LoVo (cell line): ENCODE results near the gene AGPAT3.
"Not testable (repeated sequence)": the region's sequence is repeated elsewhere in the genome, so short reads cannot be mapped to it uniquely, and the experiment has no call there.

ENCODE experiments used
- DNase-seq: peaks from one replicate; pipeline ENCODE4 v3.0.0-alpha.2; 2016; ENCODE audit warnings: low spot score

Gene AGPAT3

DNA sequence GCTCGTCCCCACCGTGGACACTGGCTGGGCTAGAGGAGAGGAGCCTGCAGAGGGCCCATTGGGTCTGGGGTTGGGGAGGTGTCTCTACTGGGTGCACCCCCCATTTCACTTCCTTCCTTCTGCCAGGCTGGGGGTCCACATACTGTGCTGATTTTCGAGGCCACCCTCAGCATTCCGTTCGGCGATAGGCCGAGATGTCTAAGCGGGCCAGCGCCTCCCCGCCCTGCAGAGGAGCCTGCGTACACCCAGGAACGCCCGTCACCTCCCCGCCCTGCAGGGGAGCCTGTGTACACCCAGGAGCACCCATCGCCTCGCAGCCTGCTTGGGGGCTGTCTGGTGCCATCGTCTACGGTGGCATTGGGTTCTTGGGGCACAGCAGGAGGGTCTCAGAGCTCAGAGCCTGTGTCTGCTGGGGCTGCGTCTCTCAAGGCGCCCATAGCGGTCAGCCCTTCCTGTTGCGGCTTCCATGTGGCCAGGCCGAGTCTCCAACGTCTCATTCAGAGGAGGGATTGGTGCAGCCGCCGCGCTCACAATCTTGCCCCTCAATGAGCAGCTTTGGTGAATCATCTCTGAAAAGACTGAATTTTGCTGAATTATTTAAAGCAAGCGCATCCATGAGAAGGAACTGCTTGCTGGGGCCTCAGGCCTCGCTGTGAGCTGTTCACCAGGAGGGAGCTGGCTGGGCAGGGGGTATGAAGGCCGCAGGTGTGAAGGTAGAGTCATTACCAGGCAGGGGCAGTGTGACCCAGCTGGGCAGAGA, 30.7 kb upstream of the AGPAT3 start:
- DNase-seq: no peak

DNA sequence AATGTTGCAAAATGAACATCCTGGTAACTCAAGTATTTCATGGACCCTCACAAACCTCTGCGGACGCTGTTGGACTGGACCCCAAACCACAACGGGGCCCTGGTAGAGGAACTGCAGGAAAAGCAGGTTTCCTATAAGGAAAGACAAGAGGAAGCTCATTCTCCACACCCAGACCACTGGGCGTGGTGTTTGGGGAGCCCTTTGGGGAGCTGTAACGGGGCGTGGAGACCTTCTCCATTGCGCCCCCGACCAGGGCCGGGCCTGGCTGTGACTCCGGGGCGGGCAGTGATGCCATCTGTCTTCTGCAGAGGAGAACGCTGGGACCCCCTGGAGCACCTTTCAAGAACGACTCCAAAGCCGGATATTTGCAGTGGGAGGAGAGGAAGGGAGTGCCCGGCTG, 30.0 kb upstream of the AGPAT3 start:
- DNase-seq: no peak

DNA sequence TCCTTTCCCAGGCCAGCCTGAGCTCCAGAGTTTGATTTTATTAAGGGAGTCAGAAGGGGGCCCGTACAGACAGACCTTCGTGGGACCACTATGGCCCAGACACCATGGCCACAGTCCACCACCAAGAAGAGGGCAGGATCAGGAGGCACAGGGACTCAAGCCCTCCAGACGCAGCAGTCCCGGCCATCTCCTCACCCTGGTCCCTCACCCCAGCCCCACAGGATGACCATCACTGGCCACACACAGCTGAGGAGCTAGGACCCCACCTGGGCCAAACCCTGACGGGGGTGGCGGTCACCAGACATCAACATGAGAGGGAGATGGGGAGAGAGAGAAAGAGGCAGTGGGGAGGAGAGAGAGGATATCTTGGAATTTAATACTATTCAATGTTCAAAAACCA, 29.2 kb upstream of the AGPAT3 start:
- DNase-seq: no peak

DNA sequence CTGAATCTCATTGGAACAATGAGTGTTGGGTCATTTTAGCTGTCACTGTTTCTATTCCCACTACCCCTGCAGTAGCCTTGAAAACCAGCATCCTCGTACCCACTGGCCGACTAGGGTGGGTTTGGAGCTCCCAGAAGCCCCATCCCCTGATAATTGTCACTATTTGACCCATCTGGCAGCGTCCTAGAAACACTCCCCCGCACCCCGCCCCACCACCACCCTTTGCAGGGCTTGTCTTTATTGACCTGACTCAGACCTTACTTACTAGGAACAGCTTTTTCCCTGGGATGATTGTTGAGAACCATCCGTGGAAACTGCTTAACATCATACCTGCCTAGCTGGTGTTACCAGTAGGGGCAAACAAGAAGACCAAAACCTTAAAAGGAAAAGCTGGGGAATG, 28.4 kb upstream of the AGPAT3 start:
- DNase-seq: no peak

DNA sequence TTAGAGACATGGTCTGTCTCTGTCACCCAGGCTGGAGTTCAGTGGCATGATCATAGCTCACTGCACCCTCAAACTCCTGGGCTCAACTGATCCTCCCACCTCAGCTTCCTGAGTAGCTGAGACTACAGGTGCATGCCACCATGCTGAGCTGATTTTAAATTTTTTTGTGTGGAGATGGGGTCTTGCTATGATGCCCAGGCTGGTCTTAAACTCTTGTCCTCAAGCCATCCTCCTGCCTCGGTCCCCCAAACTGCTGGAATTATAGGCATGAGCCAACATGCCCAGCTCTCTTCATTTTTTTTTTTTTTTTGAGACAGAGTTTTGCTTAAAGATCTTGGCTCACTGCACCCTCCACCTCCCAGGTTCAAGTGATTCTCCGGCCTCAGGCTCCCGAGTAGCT, 24.8 kb upstream of the AGPAT3 start:
- DNase-seq: no peak

DNA sequence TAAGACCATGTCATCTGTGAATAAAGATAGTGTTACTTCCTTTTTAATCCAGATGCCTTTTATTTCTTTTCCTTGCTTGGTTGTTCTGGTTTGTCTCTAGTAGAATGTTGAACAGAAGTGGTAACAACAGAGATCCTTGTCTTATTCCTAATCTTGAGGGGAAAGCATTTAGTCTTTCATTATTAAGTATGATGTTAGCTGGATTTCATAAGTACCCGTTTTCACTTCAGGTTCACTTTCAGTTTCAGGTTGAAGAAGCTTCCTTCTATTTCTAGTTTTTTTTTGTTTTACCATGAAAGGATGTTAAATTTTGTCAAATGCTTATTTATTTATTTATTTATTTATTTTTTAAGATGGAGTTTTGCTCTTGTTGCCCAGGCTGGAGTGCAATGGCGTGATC, 22.3 kb upstream of the AGPAT3 start:
- no peak for DNase-seq

DNA sequence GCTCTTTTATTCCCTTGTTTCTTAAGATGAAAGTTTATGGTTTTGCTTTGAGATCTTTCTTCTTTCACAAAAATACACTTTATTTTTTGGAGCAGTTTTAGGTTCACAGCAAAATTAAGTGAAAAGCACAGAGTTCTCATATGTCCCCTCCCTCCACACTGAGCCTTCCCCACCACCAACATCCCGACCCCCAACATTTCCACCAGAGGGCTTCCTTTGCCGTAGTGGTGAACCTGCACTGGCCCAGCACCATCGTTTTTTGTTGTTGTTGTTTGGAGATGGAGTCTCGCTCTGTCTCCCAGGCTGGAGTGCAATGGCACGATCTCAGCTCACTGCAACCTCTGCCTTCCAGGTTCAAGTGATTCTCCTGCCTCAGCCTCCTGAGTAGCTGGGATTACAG, 20.1 kb upstream of the AGPAT3 start:
- DNase-seq: not testable (repeated sequence)

DNA sequence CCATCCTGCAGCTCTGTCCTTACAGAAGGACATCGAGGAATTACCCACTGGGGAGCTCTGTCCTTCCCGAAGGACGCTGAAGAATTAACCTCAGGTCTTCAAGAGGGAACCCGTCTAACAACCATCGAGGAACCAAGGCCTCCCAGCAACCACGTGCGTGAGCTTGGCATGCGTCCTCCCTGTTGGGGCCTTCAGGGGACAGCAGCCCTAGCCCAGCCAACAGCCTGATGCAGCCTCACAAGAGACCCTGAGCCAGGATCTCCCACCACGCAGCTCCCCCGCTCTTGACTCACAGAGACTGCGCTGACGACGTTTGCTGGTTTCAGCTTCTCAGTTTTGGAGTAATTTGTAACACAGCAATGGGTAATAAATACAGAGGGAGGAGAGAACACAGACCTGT, 19.6 kb upstream of the AGPAT3 start:
- no peak for DNase-seq

DNA sequence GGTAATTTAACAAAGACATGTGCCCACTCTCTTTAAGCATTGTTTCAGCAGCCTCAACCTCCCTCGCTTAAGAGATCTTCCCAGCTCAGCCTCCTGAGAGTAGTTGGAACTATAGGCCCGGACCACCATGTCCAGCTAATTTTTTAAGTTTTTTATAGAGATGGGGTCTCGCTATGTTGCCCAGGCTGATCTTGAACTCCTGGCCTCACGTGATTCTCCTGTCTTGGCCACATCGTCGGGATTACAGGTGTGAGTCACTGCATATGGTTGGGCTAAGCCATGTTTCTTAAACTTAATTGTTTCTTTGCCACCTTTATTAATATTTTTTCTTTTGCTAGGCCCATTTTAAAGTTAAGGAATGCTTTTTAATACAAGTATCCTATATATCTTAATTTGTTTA, 18.6 kb upstream of the AGPAT3 start:
- DNase-seq: no peak

DNA sequence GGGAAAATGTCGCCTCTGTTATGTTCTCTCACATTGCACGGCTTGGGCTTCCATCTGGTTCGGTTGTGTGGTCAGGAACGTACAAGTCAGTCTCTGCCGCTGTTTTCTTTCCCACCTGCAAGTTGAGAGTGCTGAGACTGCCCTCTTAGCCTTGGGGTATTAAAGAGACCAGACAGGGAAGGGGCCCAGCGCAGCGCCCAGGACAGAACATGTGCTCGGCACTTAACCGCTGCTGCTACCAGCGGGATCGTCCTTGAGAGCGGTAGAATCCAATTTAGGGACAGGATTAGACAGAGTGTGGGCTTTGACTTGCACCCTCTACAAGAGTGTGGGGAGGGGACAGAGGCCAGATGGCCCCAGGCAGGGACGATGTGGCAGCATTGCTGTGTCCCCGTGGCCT, 17.7 kb upstream of the AGPAT3 start:
- no peak for DNase-seq

DNA sequence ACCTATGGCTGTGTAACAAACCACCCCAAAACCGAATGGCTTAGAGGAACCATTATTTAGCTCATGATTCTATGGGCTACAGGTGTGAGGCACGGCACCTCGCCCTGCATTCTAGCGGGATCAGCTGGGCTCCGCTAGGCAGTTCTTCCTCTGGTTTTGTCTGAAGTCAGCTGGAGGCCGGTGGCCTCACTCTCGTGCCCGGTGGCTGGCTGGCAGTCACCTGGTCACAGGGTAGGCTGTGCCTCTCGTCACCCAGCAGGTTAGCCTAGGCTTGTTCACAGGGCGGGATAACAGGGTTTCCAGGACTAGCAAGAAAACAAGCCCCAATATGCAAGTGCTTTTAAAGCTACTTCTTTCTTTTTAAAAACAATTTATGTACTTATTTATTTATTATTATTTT, 16.3 kb upstream of the AGPAT3 start:
- DNase-seq: no peak

DNA sequence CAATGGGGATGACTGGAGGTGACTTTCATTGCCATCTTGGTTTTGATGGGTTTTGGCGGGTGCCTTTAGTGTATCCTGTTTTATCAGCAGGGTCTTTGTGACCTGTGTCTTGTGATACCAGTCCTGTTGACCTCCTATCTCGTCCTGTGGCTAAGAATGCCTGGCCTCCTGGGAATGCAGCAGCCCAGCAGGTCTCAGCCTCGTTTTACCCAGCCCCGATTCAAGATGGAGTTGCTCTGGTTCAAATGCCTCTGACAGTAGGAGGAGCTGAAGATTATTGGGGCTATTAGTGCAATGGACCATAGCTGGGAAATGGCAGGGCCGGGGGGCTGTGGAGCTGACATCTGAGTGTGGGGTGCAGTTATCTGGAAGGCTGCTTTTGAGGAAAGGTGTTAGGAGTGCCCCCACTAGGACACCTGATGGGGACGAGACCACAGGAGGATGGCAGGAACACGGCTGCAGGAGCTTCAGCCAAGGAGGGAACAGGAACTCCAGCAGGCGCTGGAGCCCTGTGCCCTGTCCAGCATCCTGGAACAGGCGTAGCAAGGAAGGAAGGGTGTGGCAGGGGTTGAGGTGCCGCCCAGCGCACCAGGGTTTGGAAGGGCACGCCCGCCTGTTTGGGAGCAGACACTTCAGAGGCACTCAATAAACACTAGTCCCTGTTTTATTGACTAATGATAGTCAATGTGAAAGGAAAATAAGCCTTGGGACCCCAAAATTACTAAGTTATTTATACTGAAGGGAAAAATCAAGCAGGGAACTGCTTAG, 15.3 kb upstream of the AGPAT3 start:
- no peak for DNase-seq

DNA sequence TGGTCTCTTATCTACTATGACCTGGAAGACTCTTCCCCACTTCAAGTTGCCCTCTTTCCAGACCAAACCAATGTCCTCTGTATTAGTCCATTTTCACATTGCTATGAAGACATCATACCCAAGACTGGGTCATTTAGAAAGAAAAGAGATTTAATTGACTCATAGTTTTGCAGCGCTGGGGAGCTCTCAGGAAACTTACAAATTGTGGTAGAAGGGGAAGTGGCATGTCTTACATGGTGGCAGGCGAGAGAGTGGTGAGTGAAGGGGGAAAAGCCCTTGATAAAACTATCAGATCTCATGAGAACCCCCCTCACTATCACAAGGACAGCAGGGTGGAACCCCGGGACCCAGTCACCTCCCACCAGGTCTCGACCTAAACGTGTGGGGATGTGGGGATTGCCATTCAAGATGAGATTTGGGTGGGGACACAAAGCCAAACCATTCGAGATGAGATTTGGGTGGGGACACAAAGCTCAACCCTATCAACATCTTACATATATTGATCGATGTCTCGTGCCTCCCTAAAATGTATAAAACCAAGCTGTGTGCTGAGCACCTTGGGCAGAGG, 14.2 kb upstream of the AGPAT3 start:
- no peak for DNase-seq

DNA sequence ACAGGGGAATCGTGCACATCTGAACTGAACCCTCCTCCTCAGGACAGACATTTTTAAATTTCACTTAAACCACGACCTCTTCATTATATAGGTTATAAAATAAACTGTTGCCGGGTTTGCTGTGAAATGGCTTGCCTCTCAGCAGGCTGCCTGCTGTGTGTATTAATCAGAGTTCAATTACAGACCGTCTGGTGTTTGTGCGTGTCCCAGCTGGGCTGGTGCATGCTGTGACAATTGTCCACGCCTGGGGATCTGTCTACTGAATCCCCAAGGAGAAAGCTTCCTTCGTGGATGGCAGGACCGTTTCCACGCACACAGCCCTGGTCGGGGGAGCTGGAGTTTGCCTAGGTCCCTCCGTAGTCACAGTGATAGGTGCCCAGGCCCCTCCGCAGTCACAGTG, 13.4 kb upstream of the AGPAT3 start:
- DNase-seq: no peak

DNA sequence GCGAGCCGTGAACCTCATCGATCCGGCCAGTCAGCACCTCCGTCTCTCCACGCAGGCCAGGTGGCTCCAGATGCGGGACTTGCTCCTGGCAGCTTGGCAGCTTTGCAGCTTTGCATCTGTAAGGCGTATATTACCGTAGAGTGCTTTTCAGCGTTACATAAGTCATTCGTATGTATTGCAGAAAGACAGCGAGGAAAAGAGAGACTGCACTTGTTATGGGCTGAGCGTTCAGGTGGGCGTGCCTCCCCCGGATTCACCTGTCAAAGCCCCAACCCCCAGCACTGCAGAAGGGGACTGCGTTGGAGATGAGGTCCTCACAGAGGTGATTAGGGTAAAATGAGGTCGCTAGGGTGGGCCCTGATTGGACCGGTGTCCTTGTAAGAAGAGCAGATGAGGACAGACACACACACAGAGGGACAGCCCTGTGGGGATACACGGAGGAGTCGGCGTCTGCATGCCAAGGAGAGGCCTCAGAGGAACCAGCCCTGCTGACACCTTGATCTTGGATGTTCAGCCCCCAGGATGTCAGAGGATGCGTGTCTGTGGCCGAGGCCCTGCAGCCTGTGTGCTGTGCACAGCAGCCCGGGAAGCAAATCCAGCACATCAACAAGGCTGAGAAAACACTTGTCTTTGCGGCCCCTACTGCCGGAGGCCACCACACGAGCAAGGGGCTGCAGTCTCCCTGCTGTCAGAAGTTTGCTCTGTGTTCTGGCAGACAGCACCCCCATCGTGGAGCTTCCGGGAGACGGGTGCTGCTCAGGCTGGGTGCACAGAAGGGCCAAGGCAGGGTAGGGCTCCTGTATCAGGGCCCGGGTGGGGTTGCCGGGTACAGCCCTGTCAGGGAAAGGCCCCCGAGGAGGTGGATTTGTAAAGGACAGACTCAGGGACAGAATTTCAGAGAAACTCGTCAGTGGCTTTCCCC, 10.9 kb upstream of the AGPAT3 start:
- no peak for DNase-seq

DNA sequence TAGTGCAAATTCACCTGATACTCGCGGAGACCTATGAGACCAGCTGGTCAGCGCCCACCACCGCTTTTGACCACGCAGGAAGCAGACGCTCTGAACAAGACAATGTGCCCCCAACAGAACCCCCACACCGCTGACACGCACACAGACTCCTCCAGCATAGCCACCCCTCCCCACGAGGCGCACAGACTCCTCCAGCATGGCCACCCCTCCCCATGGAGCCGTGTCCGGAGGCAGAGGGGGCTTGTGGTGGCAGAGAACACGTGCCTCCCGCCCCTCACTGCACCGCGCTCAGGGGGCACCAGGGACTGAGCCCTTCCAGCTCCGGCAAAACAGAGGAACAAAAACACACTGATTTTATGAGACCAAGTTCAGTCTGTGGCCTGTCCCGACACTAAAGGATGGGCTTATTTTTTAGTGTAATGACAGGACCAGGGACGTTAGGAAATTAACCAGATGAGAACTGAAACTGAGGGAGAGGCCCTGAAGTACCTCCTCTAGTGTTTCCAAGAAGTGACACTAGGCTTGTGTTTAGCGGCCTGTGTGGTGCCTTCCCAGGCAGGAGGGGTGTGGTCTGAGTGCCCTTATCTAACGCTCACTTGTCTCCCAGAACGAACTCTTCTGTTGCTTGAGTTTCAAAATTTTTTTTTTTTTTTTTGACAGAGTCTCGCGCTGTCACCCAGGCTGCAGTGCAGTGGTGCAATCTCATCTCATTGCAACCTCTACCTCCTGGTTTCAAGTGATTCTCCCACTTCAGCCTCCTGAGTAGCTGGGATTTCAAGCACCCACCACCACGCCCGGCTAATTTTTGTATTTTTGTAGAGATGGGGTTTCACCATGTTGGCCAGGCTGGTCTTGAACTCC, 10.0 kb upstream of the AGPAT3 start:
- DNase-seq: no peak

DNA sequence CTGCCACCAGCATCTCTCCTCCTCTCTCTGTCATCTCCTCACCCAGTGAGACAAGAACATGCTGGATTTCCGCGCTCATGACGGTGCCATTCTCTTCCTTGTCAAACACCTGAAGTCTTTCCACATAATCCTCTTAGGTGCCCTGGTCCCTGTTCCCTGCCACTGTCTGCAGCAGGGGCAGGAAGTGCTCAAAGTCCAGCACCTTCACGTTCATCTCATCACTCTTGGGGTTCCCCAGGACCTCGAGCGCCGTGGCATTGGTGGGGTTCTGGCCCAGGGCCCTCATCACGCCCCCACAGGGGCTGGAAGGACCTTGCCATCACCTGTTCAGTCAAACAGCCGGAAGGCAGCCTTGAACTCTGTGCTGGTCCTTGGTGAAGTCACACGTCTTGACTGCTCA, 9.1 kb upstream of the AGPAT3 start:
- no peak for DNase-seq

DNA sequence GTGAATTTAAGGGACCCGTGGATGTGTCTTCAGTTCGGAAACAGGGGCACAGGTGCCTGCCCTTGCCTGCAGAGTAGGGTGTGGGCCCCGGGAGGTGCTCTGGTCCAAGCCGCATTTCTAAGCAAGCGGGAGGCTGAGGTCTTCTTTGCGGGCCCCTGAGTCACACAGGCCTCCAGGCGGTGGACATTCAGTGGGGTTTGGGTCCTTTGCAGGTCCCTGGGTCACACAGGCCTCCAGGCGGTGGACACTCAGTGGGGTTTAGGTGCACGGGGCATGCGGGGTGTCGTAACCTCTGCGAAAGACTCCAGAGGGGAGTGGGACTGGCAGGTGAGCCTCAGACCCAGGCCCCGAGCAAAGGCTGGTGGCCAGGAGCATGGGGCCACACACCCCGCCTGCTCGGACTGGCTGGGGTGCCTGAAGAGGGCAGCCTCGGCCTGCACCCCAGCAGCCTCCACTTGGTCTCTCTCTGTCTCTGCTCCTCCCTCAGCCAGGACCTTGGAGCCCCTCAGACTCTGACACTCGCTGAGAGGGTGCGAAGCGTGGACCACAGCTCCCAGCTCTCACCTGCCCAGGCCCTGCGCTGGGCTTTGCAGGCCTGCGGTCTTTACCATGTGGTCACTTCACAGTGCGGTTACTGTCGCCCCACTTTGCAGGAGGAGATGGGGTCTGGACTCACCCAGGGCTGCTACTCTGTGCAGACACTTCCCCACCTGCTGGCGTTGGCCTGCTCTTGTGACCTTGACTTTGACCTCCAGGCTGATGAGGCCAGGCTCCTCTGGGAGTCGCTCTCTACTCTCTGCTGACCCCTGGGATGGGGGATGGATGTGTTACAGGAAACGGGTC, 6.0 kb upstream of the AGPAT3 start:
- DNase-seq: no peak

DNA sequence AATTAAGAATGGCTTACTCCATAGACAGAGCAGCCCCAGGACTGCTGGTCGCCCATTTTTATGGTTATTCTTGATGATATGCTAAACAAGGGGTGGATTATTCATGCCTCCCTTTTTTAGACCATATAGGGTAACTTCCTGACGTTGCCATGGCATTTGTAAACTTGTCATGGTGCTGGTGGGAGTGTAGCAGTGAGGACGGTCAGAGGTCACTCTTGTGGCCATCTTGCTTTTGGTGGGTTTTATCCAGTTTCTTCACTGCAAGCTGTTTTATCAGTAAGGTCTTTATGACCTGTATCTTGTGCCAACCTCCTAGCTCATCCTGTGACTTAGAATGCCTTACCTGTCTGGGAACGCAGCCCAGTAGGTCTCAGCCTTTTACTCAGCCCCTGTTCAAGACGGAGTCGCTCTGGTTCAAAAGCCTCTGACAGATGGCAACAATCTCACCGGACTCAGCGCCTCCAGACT, 5.2 kb upstream of the AGPAT3 start:
- no peak for DNase-seq

DNA sequence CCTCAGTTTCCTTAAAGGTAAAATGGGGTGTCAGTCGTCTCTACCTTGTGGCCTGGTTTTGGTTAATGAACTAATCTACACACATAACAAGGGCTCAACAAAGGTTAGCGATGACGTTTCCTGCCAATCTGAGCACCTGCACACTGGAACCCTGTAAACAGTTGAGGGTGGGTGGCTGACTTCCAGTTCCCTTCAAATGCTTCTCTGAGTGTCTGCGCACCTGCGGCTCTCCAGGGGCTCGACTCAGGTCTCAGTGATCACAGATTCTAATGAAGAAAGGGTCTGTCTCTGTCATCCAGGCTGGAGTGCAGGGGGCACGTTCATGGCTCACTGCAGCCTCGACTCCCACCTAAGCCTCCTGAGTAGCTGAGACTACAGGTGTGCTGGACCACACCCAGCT, 3.3 kb upstream of the AGPAT3 start:
- DNase-seq: no peak
